ENCODE data around the gene KRT39.
"Not testable (repeated sequence)": the region's sequence is repeated elsewhere in the genome, so short reads cannot be mapped to it uniquely, and the experiment has no call there.

GRCh38 chr17:40917116-40917515, 49.6 kb downstream of the KRT39 start:
- TF ChIP-seq ZNF510 (CRISPR knock-in tag; IDR thresholded peaks at IDR 0.05; ENCODE audit: low read depth); AKNA (CRISPR knock-in tag; IDR thresholded peaks at IDR 0.05; ENCODE audit: borderline replicate concordance); SMC3 (IDR thresholded peaks at IDR 0.05; ENCODE audit: low read length); SNRNP70 (IDR thresholded peaks at IDR 0.05; ENCODE audit: low read depth, low read length); HNF4G (IDR thresholded peaks at IDR 0.05; ENCODE audit: borderline replicate concordance, low read depth, low read length); HNF4G (CRISPR knock-in tag; IDR thresholded peaks at IDR 0.05; ENCODE audit: borderline replicate concordance, low read depth); KDM1A (CRISPR knock-in tag; IDR thresholded peaks at IDR 0.05); EZH2 (conservative IDR thresholded peaks at IDR 0.05; ENCODE audit: low read depth, low read length); JUN (CRISPR knock-in tag; IDR thresholded peaks at IDR 0.05); CTCF (CRISPR knock-in tag; IDR thresholded peaks at IDR 0.05): not testable (repeated sequence)

Measured in HepG2 (cell line).